Measurements from ENCODE around the gene ETNPPL.
A peak's percentile ranks its signal among the peaks of the same experiment; 100 is the strongest.

Gene ETNPPL

DNA sequence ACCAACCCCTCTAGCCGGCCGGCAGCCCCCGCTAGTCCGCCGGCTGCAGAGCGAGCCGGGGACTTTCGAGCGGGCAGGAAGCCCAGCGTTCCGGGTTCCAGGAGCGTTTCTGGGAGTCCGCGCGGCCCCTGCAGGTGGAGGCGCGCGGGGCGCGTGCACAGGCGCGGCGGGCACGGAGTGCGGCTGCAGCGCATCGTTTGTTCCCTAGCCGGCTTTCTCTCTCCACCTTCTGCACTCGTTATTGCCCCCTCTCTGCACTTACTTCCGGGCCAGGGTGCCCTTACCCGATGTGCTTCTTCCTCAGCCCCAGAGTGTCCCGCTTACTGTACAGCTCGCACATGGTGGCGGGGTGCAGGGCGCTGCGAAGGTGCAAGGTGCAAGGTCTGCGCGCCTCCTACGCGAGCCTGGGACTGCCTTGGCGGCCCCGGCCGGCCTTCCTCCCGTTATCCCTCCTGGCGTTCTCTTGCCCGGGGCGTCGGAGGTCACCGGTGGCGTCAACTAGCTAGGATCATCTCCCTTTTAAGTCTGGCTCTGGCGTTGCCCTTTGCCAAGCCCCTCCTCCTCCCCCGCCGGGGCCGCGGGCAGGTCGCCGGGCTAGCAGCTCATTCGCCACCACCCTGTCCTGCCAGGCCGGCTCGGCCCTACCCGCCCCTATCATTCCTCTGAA, at the start of gene ETNPPL:
Gene ETNPPL (minus strand): TSS at position 495 of the 667 bp plus-strand sequence. CDS start 155 bp downstream, at position 340.
- peak; percentile 42 for DNase-seq

GRCh38 chr4:108811486-108811885, 48.6 kb upstream of the ETNPPL start:
- no peak for DNase-seq

DNA sequence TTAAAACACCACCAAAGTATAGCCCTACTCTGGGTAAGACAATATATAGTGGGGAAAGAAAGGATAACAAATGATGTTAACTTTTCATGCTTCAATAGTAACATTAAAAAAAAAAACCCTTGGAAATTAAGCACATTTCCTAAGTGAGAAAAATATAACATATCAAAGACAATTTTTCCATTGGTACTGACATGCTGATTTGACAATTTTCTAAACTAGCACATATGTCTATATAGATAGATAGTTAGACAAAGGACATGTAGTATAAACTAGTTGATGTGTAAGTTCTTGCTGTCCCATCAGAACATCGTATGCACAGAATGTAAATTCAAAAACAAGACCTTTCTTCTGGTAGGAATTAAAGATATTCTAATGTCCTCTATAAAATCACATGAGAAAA, 47.2 kb upstream of the ETNPPL start:
- no peak for DNase-seq

DNA sequence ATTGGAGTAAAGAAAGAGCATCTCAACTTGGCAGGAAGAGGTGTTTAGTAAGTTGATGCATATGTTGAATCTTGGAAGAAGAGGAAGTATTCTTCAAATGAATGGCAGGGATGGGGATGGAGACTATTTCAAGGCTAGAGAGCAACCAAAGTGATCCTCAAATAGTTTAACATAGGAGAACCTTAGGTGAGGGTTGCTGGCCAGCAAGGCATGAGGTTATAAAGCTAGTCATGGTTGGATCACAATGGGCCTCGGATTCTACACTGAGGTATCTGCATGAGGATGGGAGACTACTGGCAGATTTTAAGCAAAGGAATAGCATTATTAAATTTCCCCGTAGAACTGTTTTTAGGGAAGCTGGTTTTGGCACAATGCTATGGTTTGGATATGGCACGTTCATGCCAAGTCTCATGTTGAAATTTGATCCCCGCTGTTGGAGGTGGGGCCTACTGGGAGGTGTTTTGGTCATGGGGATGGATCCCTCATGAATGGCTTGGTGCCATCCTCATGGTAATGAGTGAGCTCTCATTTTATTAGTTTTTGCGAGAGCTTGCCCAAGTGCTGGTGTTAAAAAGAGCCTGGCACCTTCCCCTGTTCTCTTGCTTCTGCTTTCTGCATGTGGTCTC, 41.9 kb upstream of the ETNPPL start:
- no peak for DNase-seq

DNA sequence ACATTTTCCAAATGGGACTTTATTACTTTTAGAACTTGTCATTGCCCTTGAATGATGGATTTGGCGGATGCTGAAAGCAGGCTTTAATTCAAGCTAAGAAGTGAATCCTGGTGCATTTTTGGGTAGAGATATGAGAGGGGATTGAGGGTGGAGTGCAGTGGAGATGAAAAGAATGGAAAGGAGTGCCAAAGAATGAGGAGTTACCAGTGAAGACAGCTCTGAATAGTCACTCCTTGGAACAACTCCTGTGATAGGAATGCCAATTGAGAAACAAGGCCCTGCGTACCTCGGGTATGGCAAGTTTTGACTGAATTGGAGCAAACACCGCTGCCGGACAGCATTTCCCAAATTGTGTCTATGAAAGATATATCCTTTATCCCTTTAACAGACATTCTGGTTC, 36.5 kb upstream of the ETNPPL start:
- DNase-seq = no peak

DNA sequence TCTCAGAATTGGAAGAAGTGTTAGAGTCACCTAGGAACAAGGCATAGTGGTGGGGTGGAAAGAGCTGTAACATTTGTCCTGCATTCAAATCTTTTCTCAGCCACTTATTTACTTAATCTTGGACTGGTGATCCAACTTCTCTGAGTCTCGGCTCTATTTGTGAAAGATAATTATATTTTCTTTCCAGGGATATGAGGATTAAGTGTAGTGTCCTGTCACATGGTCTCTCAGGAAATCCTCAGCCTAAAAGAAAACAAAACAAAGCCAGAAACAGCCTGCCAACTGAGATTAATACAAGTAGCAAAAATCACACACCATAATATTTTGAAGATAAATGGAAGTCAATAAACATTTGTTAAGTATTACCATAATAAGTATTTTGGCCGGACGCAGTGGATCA, 33.3 kb upstream of the ETNPPL start:
- no peak for DNase-seq

GRCh38 chr4:108795733-108796132, 32.9 kb upstream of the ETNPPL start:
- no peak for DNase-seq

GRCh38 chr4:108794136-108794535, 31.3 kb upstream of the ETNPPL start:
- DNase-seq = no peak

DNA sequence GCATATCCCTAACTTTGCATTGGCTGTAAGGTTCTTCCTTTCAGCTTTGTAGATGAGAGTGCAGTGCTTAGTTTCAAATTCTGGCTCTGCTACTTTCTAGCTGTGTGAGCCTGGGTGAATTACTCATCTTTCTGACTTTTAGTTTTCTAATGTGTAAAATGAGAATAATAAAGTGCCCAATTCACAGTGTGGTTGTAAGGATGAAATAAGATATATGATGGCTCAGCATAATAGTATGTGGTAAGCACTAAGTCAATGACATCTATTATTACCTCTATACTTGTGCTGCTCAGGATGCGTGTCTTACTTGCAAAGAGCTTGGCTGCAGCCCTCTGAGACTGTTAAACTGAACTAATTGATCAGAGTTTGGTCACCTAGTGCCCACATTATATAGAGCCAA, 30.6 kb upstream of the ETNPPL start:
- no peak for DNase-seq

GRCh38 chr4:108788731-108789130, 25.9 kb upstream of the ETNPPL start:
- no peak for DNase-seq

DNA sequence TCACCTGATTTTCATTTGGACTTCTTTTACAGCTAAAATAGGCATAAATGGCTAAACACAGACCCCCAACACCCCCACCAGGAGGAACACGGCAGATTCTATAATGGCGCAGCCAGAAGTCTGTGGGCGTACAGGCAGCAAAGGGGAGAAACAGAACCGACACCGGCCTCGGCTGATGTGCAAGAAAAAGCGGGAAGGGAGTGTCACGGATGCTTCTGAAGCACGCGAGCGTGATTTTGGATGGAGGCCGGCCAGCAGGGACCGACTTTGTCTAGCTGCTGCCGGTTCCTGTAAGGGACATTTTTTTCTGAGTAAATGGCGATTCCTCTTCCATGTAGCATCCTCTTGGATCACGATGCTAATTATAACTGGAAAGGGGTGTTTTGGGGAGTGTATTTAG, 24.9 kb upstream of the ETNPPL start:
- no peak for DNase-seq

DNA sequence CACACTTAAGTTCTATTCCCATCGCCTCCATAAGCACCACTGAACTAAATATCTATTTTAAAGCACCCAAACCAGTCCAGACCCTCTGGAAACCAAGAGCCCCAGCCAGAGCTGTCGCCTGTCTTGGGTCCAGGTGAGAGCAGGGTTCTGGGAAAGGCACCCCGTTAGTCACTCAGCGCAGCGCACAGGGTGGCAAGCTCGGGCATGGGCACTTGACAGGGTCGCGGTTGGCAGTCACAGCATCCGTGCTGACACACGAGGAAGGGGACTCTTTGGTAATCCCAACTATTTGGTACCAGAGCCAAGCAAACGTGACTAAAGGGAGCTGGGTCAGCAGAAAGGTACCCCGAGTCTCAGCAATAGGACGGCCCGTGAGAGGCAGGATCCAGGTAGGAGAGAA, 24.3 kb upstream of the ETNPPL start:
- DNase-seq = no peak

DNA sequence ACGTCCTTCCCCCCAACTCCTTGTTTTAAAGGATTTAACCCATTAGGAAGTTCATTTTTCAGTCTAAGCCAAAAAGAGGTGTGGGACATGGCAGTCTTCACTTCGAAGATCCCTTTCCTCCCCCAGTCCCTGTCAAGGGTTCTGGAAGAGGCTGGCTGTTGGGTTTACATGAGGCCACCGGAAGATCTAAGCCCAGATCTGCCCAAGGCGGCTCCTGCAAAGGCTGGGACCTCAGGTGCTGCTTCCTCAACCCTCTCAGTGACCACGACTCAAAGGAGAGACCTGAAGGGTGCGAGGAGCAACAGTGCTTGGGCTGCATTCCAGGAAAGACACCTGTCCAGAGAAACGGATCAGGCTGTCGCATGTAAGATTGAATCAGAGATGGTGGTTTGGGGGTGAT, 23.5 kb upstream of the ETNPPL start:
- DNase-seq = no peak

- DNase-seq = peak; percentile 2
Observed at GRCh38 chr4:108783665-108784463, 21.0 kb upstream of the ETNPPL start.

DNA sequence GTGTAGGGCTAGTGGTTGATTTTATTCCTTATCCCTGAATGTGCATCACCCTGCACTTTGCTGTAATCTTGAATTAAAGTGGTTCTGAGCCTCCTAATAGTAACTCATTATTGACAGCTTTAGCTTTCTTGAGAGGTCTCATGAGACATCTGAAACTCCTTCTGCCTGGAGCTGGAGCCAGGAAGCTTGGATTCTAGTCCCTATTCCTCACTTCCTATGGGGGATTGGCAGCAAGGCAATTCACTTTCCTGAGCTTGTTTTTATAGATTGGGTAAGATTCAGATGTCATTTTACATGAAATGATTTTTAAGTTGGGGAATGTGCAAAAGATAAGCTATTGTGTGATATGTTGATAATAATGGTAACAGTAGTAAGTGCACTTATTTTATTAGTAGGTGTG, 17.1 kb upstream of the ETNPPL start:
- no peak for DNase-seq

GRCh38 chr4:108777388-108777787, 14.5 kb upstream of the ETNPPL start:
- DNase-seq = no peak

DNA sequence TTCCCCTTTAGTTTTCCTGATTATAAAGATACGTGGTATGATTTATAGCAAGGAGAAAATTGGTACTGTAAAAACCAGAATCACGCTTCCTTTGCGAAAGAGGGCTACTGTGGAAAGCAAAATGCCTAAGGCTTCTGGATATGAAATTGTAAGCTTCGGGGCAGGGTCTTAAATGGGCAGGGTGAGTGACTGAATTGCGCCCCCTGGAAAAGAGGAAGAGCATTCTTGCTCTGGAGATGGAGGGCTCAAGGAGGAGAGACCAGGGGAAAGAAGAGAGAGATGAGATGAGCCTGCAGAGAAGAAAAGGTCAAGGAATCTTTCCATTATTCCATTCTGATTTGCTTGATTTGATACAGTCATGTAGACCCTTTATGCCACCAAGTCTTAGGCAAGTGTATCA, 13.1 kb upstream of the ETNPPL start:
- DNase-seq = no peak

GRCh38 chr4:108774809-108775530, 12.1 kb upstream of the ETNPPL start:
- no peak for DNase-seq

DNA sequence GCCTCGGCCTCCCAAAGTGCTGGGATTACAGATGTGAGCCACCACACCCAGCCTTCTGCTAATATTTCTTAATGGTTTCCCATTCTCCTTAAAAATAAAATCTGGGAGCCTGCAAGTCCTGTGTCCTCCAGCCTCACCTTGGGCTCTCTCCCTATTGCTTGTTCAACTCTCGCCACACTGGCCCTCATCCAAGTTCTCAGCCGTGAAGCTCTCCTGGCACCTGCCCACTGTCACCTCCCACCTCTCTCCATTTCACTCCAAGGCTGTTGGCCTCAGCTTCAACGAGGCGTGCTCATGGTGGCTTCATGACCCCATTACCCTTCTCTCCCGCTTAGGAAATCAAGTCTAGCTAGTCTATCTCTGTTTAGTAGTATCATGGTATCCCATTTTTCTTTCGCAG, 9.5 kb upstream of the ETNPPL start:
- no peak for DNase-seq

GRCh38 chr4:108766058-108766457, 3.2 kb upstream of the ETNPPL start:
- no peak for DNase-seq

GRCh38 chr4:108763986-108764385, 1.1 kb upstream of the ETNPPL start:
- DNase-seq = no peak

DNA sequence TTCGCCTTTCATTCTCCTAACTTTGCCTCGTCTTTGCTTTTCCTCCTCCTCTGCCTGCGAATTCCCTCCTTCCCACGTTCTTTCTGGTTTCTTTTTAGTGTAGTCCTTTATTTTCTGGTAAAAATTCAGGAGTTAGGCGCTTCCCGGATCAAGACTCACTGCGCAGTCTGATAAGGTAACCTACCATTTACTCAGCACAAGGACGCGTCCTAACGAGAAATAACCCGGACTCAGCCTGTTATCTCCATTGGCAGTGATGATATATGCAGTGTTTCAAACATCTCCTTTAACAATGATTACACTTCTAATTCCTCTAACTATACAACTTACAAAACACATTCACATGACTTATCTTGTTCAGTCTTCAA, 357 bp upstream of the ETNPPL start:
- DNase-seq = no peak

DNA sequence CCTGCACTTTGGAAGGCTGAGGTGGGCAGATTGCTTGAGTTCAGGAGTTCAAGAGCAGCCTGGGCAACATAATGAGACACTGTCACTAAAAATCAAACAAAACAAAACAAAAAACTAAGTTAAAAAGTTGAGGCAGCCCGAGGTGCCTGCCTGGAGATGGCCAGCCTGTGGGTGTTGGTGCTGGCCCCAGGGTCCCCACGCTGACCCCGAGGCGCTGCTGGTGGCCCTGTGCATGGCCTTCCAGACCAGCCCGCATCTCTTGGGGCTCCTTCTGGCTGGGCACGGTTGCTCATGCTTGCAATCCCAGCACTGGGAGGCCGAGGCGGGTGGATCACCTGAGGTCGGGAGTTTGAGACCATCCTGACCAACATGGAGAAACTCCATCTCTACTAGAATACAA, 4.4 kb downstream of the ETNPPL start:
- DNase-seq = no peak

DNA sequence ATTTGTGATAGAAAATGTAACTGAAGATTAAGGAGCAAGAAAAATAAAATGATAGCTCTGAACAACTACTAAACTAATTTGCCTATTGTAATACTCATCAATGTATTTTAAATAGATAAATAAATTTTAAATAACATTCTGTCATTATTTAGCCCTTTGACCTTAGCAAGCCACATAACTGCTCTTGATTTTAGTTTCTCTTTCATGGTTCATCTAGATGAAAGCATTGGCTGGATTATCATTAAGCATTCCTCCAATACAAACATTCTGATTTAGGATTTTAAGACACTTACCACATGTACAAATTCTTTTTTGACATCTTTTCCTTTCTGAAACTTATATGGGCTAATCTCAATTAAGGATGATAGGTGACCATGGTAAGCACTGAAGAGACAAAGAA, 8.5 kb downstream of the ETNPPL start:
- DNase-seq = no peak

Measured in NCI-H510A treated with DMSO at 0.1 percent for 48 hours (cell line).